Fibroblast of lung (primary cell): ENCODE measurements around the gene SOWAHD. TPM values are rescaled to one million over a fixed set of nuclear protein-coding genes. Genes with fewer than 3 reads are reported as not detected.

ENCODE experiments used
- DNase-seq, 2 donors: peaks; one replicate each; pipeline versions ENCODE4 v3.0.0 to v3.0.0-alpha.2; 2010; ENCODE audit warnings: low read depth in 2 of 2
- H2AFZ ChIP-seq: 2 replicates; pipeline ENCODE4 v1.5.1; 2012; ENCODE audit warnings: low read length, control low read depth, inconsistent platforms
- H3K27ac ChIP-seq: 2 replicates; pipeline ENCODE4 v1.5.1; 2011; ENCODE audit warnings: low read length, control low read depth; ENCODE audit not compliant: insufficient read depth
- H3K27me3 ChIP-seq: 2 replicates; pipeline ENCODE4 v1.5.1; 2011; ENCODE audit warnings: mild to moderate bottlenecking, low read length; ENCODE audit not compliant: control insufficient read depth, insufficient read depth
- H3K36me3 ChIP-seq: 2 replicates; pipeline ENCODE4 v1.5.1; 2011; ENCODE audit warnings: low read length; ENCODE audit not compliant: control insufficient read depth, insufficient read depth
- H3K4me1 ChIP-seq: 2 replicates; pipeline ENCODE4 v1.5.1; 2011; ENCODE audit warnings: low read length; ENCODE audit not compliant: control insufficient read depth, insufficient read depth; ENCODE audit errors: extremely low read depth
- H3K4me2 ChIP-seq: 2 replicates; pipeline ENCODE4 v1.5.1; 2011; ENCODE audit warnings: low read length, control low read depth; ENCODE audit not compliant: insufficient read depth; ENCODE audit errors: extremely low read depth
- H3K4me3 ChIP-seq, 4 experiments: fragments of 200-600 bp in 1 of 4; sonication (generic) in 1 of 4; replicated peaks in 1 of 4; 2 replicates each; pipeline ENCODE4 v1.5.1; 2011 to 2016; ENCODE audit warnings: low read length in 4 of 4, low read depth in 3 of 4, mild to moderate bottlenecking in 3 of 4, control low read depth in 2 of 4, inconsistent platforms in 1 of 4, mixed read lengths in 1 of 4; ENCODE audit not compliant: insufficient read depth in 1 of 4; ENCODE audit errors: control extremely low read depth in 1 of 4
- H3K79me2 ChIP-seq: 2 replicates; pipeline ENCODE4 v1.5.1; 2012; ENCODE audit warnings: mild to moderate bottlenecking, low read length, inconsistent platforms; ENCODE audit not compliant: control insufficient read depth, insufficient read depth
- H3K9ac ChIP-seq: 2 replicates; pipeline ENCODE4 v1.5.1; 2011; ENCODE audit warnings: mild to moderate bottlenecking, low read length, control low read depth; ENCODE audit not compliant: insufficient read depth
- H3K9me3 ChIP-seq: 2 replicates; pipeline ENCODE4 v1.5.1; 2012; ENCODE audit warnings: low read depth, low read length; ENCODE audit not compliant: control insufficient read depth, insufficient read depth
- H4K20me1 ChIP-seq: 2 replicates; pipeline ENCODE4 v1.5.1; 2011; ENCODE audit warnings: low read length; ENCODE audit not compliant: control insufficient read depth, insufficient read depth; ENCODE audit errors: extremely low read depth
- CTCF ChIP-seq, 2 donors: IDR thresholded peaks in 1 of 2; conservative IDR thresholded peaks in 1 of 2; 1 replicate in 1 of 2; 2 replicates in 1 of 2; pipeline ENCODE4 v1.5.1; 2011 to 2012; ENCODE audit warnings: low read length in 2 of 2, control low read depth in 1 of 2, inconsistent platforms in 1 of 2, low read depth in 1 of 2, mild to moderate bottlenecking in 1 of 2
- EZH2 ChIP-seq: IDR thresholded peaks from 2 replicates; pipeline ENCODE4 v1.5.1; 2012; ENCODE audit warnings: low read length, control low read depth, mild to moderate bottlenecking; ENCODE audit errors: missing control alignments
- polyA plus RNA-seq, 2 donors: library from polyadenylated mRNA; depleted of rRNA in 1 of 2; stranded (reverse) in 1 of 2; unstranded in 1 of 2; fragments of >200 nt; gene quantifications; 2 replicates each; pipeline ENCODE4 v1.2.1, GENCODE V29; 2011 to 2012; ENCODE audit warnings: missing spikeins in 1 of 2
- total RNA-seq: library from RNA; depleted of rRNA; stranded (reverse); fragments of >200 nt; gene quantifications from 2 replicates; pipeline ENCODE4 v1.2.1, GENCODE V29; 2014

The SOWAHD gene
- total and polyA plus RNA-seq, 2 donors (not counting 1 experiment from before 2014, with no cell fraction given) = 0.15 to 0.83 TPM

GRCh38 chrX:119809185-119809666 is 50.8 kb downstream of the SOWAHD start:
- H3K27me3 ChIP-seq = no peaks in the 10 kb centered on the region
- peak; percentile 3 to 42 for DNase-seq
- no peaks in the 10 kb centered on the region for H3K79me2 ChIP-seq
- no peak overlapping the region for H3K27ac ChIP-seq
- no peaks in the 10 kb centered on the region for H4K20me1 ChIP-seq
- no peak overlapping the region for H2AFZ ChIP-seq
- H3K4me1 ChIP-seq = no peaks in the 10 kb centered on the region
- H3K36me3 ChIP-seq = no peaks in the 10 kb centered on the region
- no peak overlapping the region for H3K9ac ChIP-seq
- TF ChIP-seq EZH2 (no peak), CTCF (conservative IDR thresholded peaks at IDR 0.05 in 1 of 2, IDR thresholded peaks at IDR 0.05 in 1 of 2; ENCODE audit: low read depth in 1 of 2, low read length in 2 of 2) (no peak)
- no peak overlapping the region for H3K4me3 ChIP-seq
- H3K9me3 ChIP-seq = no peaks in the 10 kb centered on the region
- H3K4me2 ChIP-seq = no peak overlapping the region

Other genes with a start within 250 kb of the SOWAHD start
- gene STEEP1, start 193.2 kb upstream of the SOWAHD start, total RNA-seq = 38.0 and 40.8 TPM in 2 replicates
- 20.1 and 20.3 TPM in 2 replicates for gene STEEP1, start 193.2 kb upstream of the SOWAHD start, polyA plus RNA-seq
- 22.1 and 28.4 TPM in 2 replicates for gene UBE2A, start 184.0 kb upstream of the SOWAHD start, total RNA-seq
- 89.8 and 106 TPM in 2 replicates for gene UBE2A, start 184.0 kb upstream of the SOWAHD start, polyA plus RNA-seq
- gene NKRF, start 152.2 kb upstream of the SOWAHD start, total RNA-seq = 3.9 and 4.1 TPM in 2 replicates
- gene NKRF, start 152.2 kb upstream of the SOWAHD start, polyA plus RNA-seq = 7.1 and 7.4 TPM in 2 replicates
- gene SEPTIN6, start 65.4 kb upstream of the SOWAHD start, total RNA-seq = 5.6 and 5.9 TPM in 2 replicates
- 12.8 and 19.9 TPM in 2 replicates for gene SEPTIN6, start 65.4 kb upstream of the SOWAHD start, polyA plus RNA-seq
- gene RPL39, start 33.0 kb downstream of the SOWAHD start, total RNA-seq = 2,034 and 3,576 TPM in 2 replicates
- 2,665 and 3,799 TPM in 2 replicates for gene RPL39, start 33.0 kb downstream of the SOWAHD start, polyA plus RNA-seq
- gene UPF3B, start 94.4 kb downstream of the SOWAHD start, total RNA-seq = 2.3 and 3.1 TPM in 2 replicates
- 8.1 and 8.8 TPM in 2 replicates for gene UPF3B, start 94.4 kb downstream of the SOWAHD start, polyA plus RNA-seq
- gene RNF113A, start 113.1 kb downstream of the SOWAHD start, total RNA-seq = 18.8 and 20.0 TPM in 2 replicates
- gene RNF113A, start 113.1 kb downstream of the SOWAHD start, polyA plus RNA-seq = 12.4 TPM in 2 replicates
- 80.4 and 88.0 TPM in 2 replicates for gene NDUFA1, start 113.2 kb downstream of the SOWAHD start, total RNA-seq
- gene NDUFA1, start 113.2 kb downstream of the SOWAHD start, polyA plus RNA-seq = 181 and 187 TPM in 2 replicates
- gene AKAP14, start 137.3 kb downstream of the SOWAHD start, total RNA-seq = not detected in 2 replicates
- gene AKAP14, start 137.3 kb downstream of the SOWAHD start, polyA plus RNA-seq = not detected in 2 replicates
- 4.1 and 4.6 TPM in 2 replicates for gene NKAP, start 185.2 kb downstream of the SOWAHD start, total RNA-seq
- gene NKAP, start 185.2 kb downstream of the SOWAHD start, polyA plus RNA-seq = 4.0 and 4.1 TPM in 2 replicates